ENCODE measurements around the gene CDC14B.
"Not testable (repeated sequence)": the region's sequence is repeated elsewhere in the genome, so short reads cannot be mapped to it uniquely, and the experiment has no call there.

Gene CDC14B

GRCh38 chr9:96505316-96505991 lies 114.2 kb downstream of the CDC14B start:
- Histone ChIP-seq H3K9ac (ENCODE audit: low read depth, low read length) (no peak overlapping the region), H3K27ac (ENCODE audit: low read length) (no peak overlapping the region), H3K4me1 (ENCODE audit: insufficient read depth, low read length) (peaks cover 20% of the 10 kb centered on the region), H3K9me3 (ENCODE audit: insufficient read depth, low read depth, low read length) (no peaks in the 10 kb centered on the region), H3K4me3 (ENCODE audit: low read length) (no peak overlapping the region), H3K27me3 (ENCODE audit: insufficient read depth, low read length) (no peaks in the 10 kb centered on the region), H3K36me3 (ENCODE audit: insufficient read depth, low read depth, low read length) (no peaks in the 10 kb centered on the region)

- Histone ChIP-seq H3K9ac (ENCODE audit: low read depth, low read length) (no peak overlapping the region), H3K27ac (ENCODE audit: low read length) (no peak overlapping the region), H3K27me3 (ENCODE audit: insufficient read depth, low read length) (no peaks in the 10 kb centered on the region), H3K36me3 (ENCODE audit: insufficient read depth, low read depth, low read length) (no peaks in the 10 kb centered on the region), H3K4me3 (ENCODE audit: low read length) (no peak overlapping the region), H3K4me1 (ENCODE audit: insufficient read depth, low read length) (peaks cover 11% of the 10 kb centered on the region), H3K9me3 (ENCODE audit: insufficient read depth, low read depth, low read length) (no peaks in the 10 kb centered on the region)
These were observed 115.7 kb downstream of the CDC14B start for GRCh38 chr9:96503918-96504317.

- H3K27ac ChIP-seq (ENCODE audit: low read length); H3K36me3 ChIP-seq (ENCODE audit: insufficient read depth, low read depth, low read length); H3K4me3 ChIP-seq (ENCODE audit: low read length); H3K9ac ChIP-seq (ENCODE audit: low read depth, low read length); H3K9me3 ChIP-seq (ENCODE audit: insufficient read depth, low read depth, low read length); H3K27me3 ChIP-seq (ENCODE audit: insufficient read depth, low read length): not testable (repeated sequence)
- H3K4me1 ChIP-seq (ENCODE audit: insufficient read depth, low read length) = peaks cover 11% of the 10 kb centered on the region
These were observed 116.3 kb downstream of the CDC14B start for GRCh38 chr9:96503374-96503748.

- Histone ChIP-seq H3K36me3 (ENCODE audit: insufficient read depth, low read depth, low read length) (no peaks in the 10 kb centered on the region), H3K9ac (ENCODE audit: low read depth, low read length) (no peak overlapping the region), H3K4me1 (ENCODE audit: insufficient read depth, low read length) (peaks cover 11% of the 10 kb centered on the region), H3K27me3 (ENCODE audit: insufficient read depth, low read length) (no peaks in the 10 kb centered on the region), H3K9me3 (ENCODE audit: insufficient read depth, low read depth, low read length) (no peaks in the 10 kb centered on the region), H3K4me3 (ENCODE audit: low read length) (no peak overlapping the region), H3K27ac (ENCODE audit: low read length) (peak overlapping the region; percentile 43)
These were observed 116.9 kb downstream of the CDC14B start for GRCh38 chr9:96502539-96503373.

GRCh38 chr9:96501633-96502538 lies 117.8 kb downstream of the CDC14B start:
- H3K9ac ChIP-seq (ENCODE audit: low read depth, low read length) = no peak overlapping the region
- no peaks in the 10 kb centered on the region for H3K27me3 ChIP-seq (ENCODE audit: insufficient read depth, low read length)
- no peaks in the 10 kb centered on the region for H3K9me3 ChIP-seq (ENCODE audit: insufficient read depth, low read depth, low read length)
- H3K27ac ChIP-seq (ENCODE audit: low read length) = no peak overlapping the region
- no peaks in the 10 kb centered on the region for H3K36me3 ChIP-seq (ENCODE audit: insufficient read depth, low read depth, low read length)
- peaks cover 11% of the 10 kb centered on the region for H3K4me1 ChIP-seq (ENCODE audit: insufficient read depth, low read length)
- no peak overlapping the region for H3K4me3 ChIP-seq (ENCODE audit: low read length)

GRCh38 chr9:96500696-96501632 lies 118.7 kb downstream of the CDC14B start:
- Histone ChIP-seq H3K27me3 (ENCODE audit: insufficient read depth, low read length) (no peaks in the 10 kb centered on the region), H3K9ac (ENCODE audit: low read depth, low read length) (no peak overlapping the region), H3K27ac (ENCODE audit: low read length) (no peak overlapping the region), H3K4me3 (ENCODE audit: low read length) (no peak overlapping the region), H3K36me3 (ENCODE audit: insufficient read depth, low read depth, low read length) (no peaks in the 10 kb centered on the region), H3K4me1 (ENCODE audit: insufficient read depth, low read length) (peaks cover 11% of the 10 kb centered on the region), H3K9me3 (ENCODE audit: insufficient read depth, low read depth, low read length) (no peaks in the 10 kb centered on the region)

GRCh38 chr9:96499257-96499656 lies 120.4 kb downstream of the CDC14B start:
- Histone ChIP-seq H3K27ac (ENCODE audit: low read length) (no peak overlapping the region), H3K4me1 (ENCODE audit: insufficient read depth, low read length) (peaks cover 12% of the 10 kb centered on the region), H3K9ac (ENCODE audit: low read depth, low read length) (no peak overlapping the region), H3K27me3 (ENCODE audit: insufficient read depth, low read length) (no peaks in the 10 kb centered on the region), H3K4me3 (ENCODE audit: low read length) (no peak overlapping the region), H3K36me3 (ENCODE audit: insufficient read depth, low read depth, low read length) (no peaks in the 10 kb centered on the region), H3K9me3 (ENCODE audit: insufficient read depth, low read depth, low read length) (no peaks in the 10 kb centered on the region)

- H3K36me3 ChIP-seq (ENCODE audit: insufficient read depth, low read depth, low read length) = no peaks in the 10 kb centered on the region
- no peak overlapping the region for H3K9ac ChIP-seq (ENCODE audit: low read depth, low read length)
- H3K27me3 ChIP-seq (ENCODE audit: insufficient read depth, low read length) = no peaks in the 10 kb centered on the region
- no peak overlapping the region for H3K4me3 ChIP-seq (ENCODE audit: low read length)
- H3K9me3 ChIP-seq (ENCODE audit: insufficient read depth, low read depth, low read length) = no peaks in the 10 kb centered on the region
- H3K27ac ChIP-seq (ENCODE audit: low read length) = no peak overlapping the region
- H3K4me1 ChIP-seq (ENCODE audit: insufficient read depth, low read length) = peaks cover 15% of the 10 kb centered on the region
These were observed 120.8 kb downstream of the CDC14B start for GRCh38 chr9:96498796-96499195.

- H3K27me3 ChIP-seq (ENCODE audit: insufficient read depth, low read length) = no peaks in the 10 kb centered on the region
- no peak overlapping the region for H3K4me3 ChIP-seq (ENCODE audit: low read length)
- no peak overlapping the region for H3K27ac ChIP-seq (ENCODE audit: low read length)
- H3K9ac ChIP-seq (ENCODE audit: low read depth, low read length) = no peak overlapping the region
- peaks cover 4% of the 10 kb centered on the region; the same call in 1 of the 2 replicates for H3K4me1 ChIP-seq (ENCODE audit: insufficient read depth, low read length)
- H3K36me3 ChIP-seq (ENCODE audit: insufficient read depth, low read depth, low read length) = peaks cover 4% of the 10 kb centered on the region; the same call in 1 of the 2 replicates
- no peaks in the 10 kb centered on the region for H3K9me3 ChIP-seq (ENCODE audit: insufficient read depth, low read depth, low read length)
These were observed 122.6 kb downstream of the CDC14B start for GRCh38 chr9:96497117-96497399.

- H3K4me1 ChIP-seq (ENCODE audit: insufficient read depth, low read length) = peaks cover 4% of the 10 kb centered on the region; the same call in 1 of the 2 replicates
- no peaks in the 10 kb centered on the region for H3K9me3 ChIP-seq (ENCODE audit: insufficient read depth, low read depth, low read length)
- H3K27ac ChIP-seq (ENCODE audit: low read length) = no peak overlapping the region
These were observed 123.1 kb downstream of the CDC14B start for GRCh38 chr9:96496368-96497116.

More at GRCh38 chr9:96496368-96497116, 123.1 kb downstream of the CDC14B start:
- no peak overlapping the region for H3K9ac ChIP-seq (ENCODE audit: low read depth, low read length)
- H3K36me3 ChIP-seq (ENCODE audit: insufficient read depth, low read depth, low read length) = peaks cover 7% of the 10 kb centered on the region
- H3K27me3 ChIP-seq (ENCODE audit: insufficient read depth, low read length) = no peaks in the 10 kb centered on the region
- H3K4me3 ChIP-seq (ENCODE audit: low read length) = no peak overlapping the region
